Ishikawa (cell line): ENCODE data around the gene SNTG2.

Experiments used
- CEBPB ChIP-seq: IDR thresholded peaks from 2 replicates; pipeline ENCODE4 v1.6.1; 2012
- CREB1 ChIP-seq: IDR thresholded peaks from 2 replicates; pipeline ENCODE4 v1.6.1; 2012; ENCODE audit warnings: low read depth
- EGR1 ChIP-seq: IDR thresholded peaks from 2 replicates; pipeline ENCODE4 v1.6.1; 2012
- EP300 ChIP-seq: IDR thresholded peaks from 2 replicates; pipeline ENCODE4 v1.6.1; 2012; ENCODE audit warnings: borderline replicate concordance
- FOXM1 ChIP-seq: IDR thresholded peaks from 2 replicates; pipeline ENCODE4 v1.6.1; 2012; ENCODE audit warnings: low read depth, borderline replicate concordance
- NFIC ChIP-seq: IDR thresholded peaks from 2 replicates; pipeline ENCODE4 v1.6.1; 2012
- RAD21 ChIP-seq: IDR thresholded peaks from 2 replicates; pipeline ENCODE4 v1.6.1; 2012; ENCODE audit warnings: low read depth
- REST ChIP-seq: IDR thresholded peaks from 2 replicates; pipeline ENCODE4 v1.6.1; 2012; ENCODE audit warnings: low read depth, mild to moderate bottlenecking
- TAF1 ChIP-seq: IDR thresholded peaks from 2 replicates; pipeline ENCODE4 v1.6.1; 2012; ENCODE audit warnings: low read depth, mild to moderate bottlenecking
- TCF12 ChIP-seq: IDR thresholded peaks from 2 replicates; pipeline ENCODE4 v1.6.1; 2012; ENCODE audit warnings: low read depth
- TEAD4 ChIP-seq: IDR thresholded peaks from 2 replicates; pipeline ENCODE4 v1.6.1; 2012
- YY1 ChIP-seq: IDR thresholded peaks from 2 replicates; pipeline ENCODE4 v1.6.1; 2012; ENCODE audit warnings: low read depth
- ZBTB7A ChIP-seq: IDR thresholded peaks from 2 replicates; pipeline ENCODE4 v1.6.1; 2012; ENCODE audit warnings: low read depth
- TF ChIP-seq, protein P1 (sequence below): IDR thresholded peaks from 2 replicates; pipeline ENCODE4 v1.6.1; 2012
- TF ChIP-seq, protein P2 (sequence below): IDR thresholded peaks from 2 replicates; pipeline ENCODE4 v1.6.1; 2012

Gene SNTG2

DNA sequence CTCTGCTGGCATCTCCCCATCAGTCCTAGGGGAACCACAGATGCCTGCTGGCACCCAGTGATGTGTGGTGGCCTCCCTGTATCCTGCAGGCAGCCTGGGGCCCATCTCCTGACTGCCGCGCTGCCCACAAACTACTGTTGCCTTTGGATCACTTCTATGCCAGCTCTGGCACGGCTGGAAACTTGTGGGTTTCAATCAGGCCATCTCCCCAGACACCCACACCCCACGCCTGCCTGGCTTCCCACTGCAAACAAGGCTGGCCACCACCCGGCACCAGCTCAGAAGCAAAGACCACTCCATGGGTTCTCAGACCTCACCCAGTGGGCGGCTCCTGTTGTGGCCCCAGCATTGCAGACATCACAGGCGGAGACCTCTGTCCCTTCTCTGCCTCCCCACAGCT, 447.5 kb downstream of the SNTG2 start:
- TF ChIP-seq TAF1 (no peak), EP300 (no peak), TCF12 (no peak), YY1 (no peak), CREB1 (no peak), CEBPB (no peak), TEAD4 (no peak)

DNA sequence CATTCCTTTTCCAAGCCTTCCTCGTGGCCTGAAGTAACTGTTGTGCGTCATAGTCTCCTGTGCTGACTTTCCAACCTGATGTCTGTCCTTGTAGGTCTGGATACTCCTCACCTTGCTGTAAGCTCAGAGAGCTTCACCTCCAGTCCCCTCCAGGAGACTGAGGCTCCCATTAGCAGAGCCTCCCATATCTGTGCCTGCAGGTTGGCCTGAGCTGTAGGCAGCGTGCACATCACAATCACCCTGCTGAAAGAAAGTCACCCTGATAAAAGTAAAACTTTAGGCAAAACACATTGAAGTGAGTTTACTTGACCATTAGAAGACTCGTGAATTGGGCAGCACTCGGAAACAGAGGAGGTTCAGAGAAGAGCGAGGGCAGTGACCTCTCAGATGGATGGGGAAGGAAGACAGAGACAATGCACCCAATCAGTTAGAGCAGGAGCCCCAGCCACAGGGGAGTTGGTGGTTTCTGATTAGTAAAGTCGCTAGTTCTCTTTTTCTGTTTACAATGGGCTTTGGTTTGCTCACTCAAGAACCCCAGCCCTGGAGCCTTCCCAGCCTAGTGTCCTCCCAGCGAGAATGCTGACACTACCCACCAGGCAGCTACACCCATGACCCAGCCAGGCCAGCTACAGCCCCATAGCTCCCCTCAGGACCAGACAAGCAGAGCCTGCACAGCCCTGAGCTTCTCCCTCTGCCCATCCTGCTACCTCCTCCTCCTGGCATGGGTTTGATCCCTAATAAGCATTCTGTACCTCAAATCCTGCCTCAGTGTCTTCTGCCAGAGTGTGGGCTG, 450.5 kb downstream of the SNTG2 start:
- no peak for TF ChIP-seq REST

DNA sequence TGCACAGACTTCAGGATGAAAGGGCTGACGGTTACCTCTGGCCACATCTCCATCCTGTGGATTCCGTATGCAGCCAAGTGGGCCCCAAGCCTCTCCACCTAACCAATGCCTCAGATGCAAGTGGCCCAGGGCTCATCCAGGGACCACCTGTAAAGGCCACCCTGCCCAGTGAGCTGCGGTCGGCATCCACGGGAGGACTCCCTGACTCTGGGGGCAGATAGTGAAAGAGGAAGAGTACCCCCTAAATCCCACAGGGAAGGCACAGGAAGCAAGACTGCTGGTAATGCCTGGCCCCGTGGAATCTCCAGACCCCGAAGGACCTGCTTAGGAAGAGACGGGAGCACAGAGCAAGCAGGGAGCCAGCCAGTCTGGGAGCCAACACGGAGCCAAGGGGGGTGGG, 451.4 kb downstream of the SNTG2 start:
- TF ChIP-seq EP300 (no peak), RAD21 (no peak), YY1 (no peak), FOXM1 (no peak), TEAD4 (no peak), EGR1 (no peak), ZBTB7A (no peak), REST (no peak)
- TF ChIP-seq, protein P1, sequence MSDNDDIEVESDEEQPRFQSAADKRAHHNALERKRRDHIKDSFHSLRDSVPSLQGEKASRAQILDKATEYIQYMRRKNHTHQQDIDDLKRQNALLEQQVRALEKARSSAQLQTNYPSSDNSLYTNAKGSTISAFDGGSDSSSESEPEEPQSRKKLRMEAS, result no peak
- TF ChIP-seq, protein P2, sequence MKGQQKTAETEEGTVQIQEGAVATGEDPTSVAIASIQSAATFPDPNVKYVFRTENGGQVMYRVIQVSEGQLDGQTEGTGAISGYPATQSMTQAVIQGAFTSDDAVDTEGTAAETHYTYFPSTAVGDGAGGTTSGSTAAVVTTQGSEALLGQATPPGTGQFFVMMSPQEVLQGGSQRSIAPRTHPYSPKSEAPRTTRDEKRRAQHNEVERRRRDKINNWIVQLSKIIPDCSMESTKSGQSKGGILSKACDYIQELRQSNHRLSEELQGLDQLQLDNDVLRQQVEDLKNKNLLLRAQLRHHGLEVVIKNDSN, result no peak

- TF ChIP-seq ZBTB7A, result no peak
- TF ChIP-seq FOXM1, result no peak
- TF ChIP-seq RAD21, result no peak
- no peak for TF ChIP-seq TAF1
- TF ChIP-seq YY1, result no peak
- no peak for TF ChIP-seq NFIC
- TF ChIP-seq TCF12, result no peak
- no peak for TF ChIP-seq TEAD4
- TF ChIP-seq, protein P1, result no peak
- TF ChIP-seq CEBPB, result no peak
- no peak for TF ChIP-seq EP300
- no peak for TF ChIP-seq CREB1
- no peak for TF ChIP-seq EGR1
- TF ChIP-seq, protein P2, result no peak
- TF ChIP-seq REST, result no peak
These were observed 452.9 kb downstream of the SNTG2 start for GRCh38 chr2:1403565-1403964.

- TF ChIP-seq CREB1 (no peak), EP300 (no peak), REST (no peak), YY1 (no peak), NFIC (no peak), FOXM1 (no peak), CEBPB (no peak), EGR1 (no peak), TCF12 (no peak), TAF1 (no peak), TEAD4 (no peak), ZBTB7A (no peak), RAD21 (no peak)
- TF ChIP-seq, protein P2, result no peak
- TF ChIP-seq, protein P1, result no peak
These were observed 454.5 kb downstream of the SNTG2 start for GRCh38 chr2:1405124-1405523.
